Lung (tissue), 12 donors: ENCODE data around the gene TYRP1. TPM values are rescaled to one million over a fixed set of nuclear protein-coding genes. Genes with fewer than 3 reads are reported as not detected.

Experiments used
- ATAC-seq: fragments of 200-7000 bp; cut with Tn5 transposase; one replicate; pipeline ENCODE4 v1.9.1; 2020; ENCODE audit warnings: moderate number of reproducible peaks; ENCODE audit not compliant: insufficient read depth, low FRiP score
- DNase-seq, 3 donors: peaks; one replicate each; pipeline ENCODE4 v3.0.0-alpha.2; 2013 to 2017
- H3K27ac ChIP-seq, 2 donors: one replicate each; pipeline ENCODE4 v1.5.1; 2013; ENCODE audit warnings: mild to moderate bottlenecking in 2 of 2, moderate library complexity in 2 of 2, control low read depth in 1 of 2, inconsistent platforms in 1 of 2, low read depth in 1 of 2, low read length in 1 of 2
- H3K27me3 ChIP-seq, 3 donors: one replicate each; pipeline ENCODE4 v1.5.1; 2013; ENCODE audit warnings: low read length in 2 of 3; ENCODE audit not compliant: control insufficient read depth in 3 of 3, insufficient read depth in 3 of 3
- H3K36me3 ChIP-seq, 4 donors: one replicate each; pipeline ENCODE4 v1.5.1; 2013; ENCODE audit warnings: low read length in 4 of 4, mild to moderate bottlenecking in 1 of 4, moderate library complexity in 1 of 4; ENCODE audit not compliant: control insufficient read depth in 4 of 4, insufficient read depth in 4 of 4
- H3K4me1 ChIP-seq, 5 donors: one replicate each; pipeline ENCODE4 v1.5.1; 2013; ENCODE audit warnings: low read length in 5 of 5, mild to moderate bottlenecking in 2 of 5, moderate library complexity in 1 of 5; ENCODE audit not compliant: control insufficient read depth in 5 of 5, insufficient read depth in 5 of 5
- H3K4me3 ChIP-seq: one replicate; pipeline ENCODE4 v1.5.1; 2013; ENCODE audit warnings: mild to moderate bottlenecking, control low read depth, moderate library complexity
- H3K9ac ChIP-seq, 2 donors: one replicate each; pipeline ENCODE4 v1.5.1; 2013; ENCODE audit warnings: low read length in 2 of 2, control low read depth in 1 of 2; ENCODE audit not compliant: insufficient read depth in 1 of 2
- H3K9me3 ChIP-seq, 4 donors: one replicate each; pipeline ENCODE4 v1.5.1; 2013; ENCODE audit warnings: low read length in 3 of 4, mild to moderate bottlenecking in 1 of 4, moderate library complexity in 1 of 4; ENCODE audit not compliant: control insufficient read depth in 4 of 4, insufficient read depth in 3 of 4
- CTCF ChIP-seq: IDR thresholded peaks from 2 replicates; pipeline ENCODE4 v1.5.1; 2012; ENCODE audit warnings: mild to moderate bottlenecking; ENCODE audit errors: control extremely low read depth, extremely low read depth
- WGBS, 2 donors: extraction: QIAGEN DNeasy Blood & Tissue Kit; methylation state at CpG; one replicate each; pipeline ENCODE4 v1.1.7; 2013; 5-methylcytosine and 5-hydroxymethylcytosine counted together
- polyA plus RNA-seq, 2 donors: library from polyadenylated mRNA; stranded (reverse); fragments of 200-250 nt; gene quantifications; one replicate each; pipeline ENCODE4 v1.2.1, GENCODE V29; 2013
- total RNA-seq, 2 donors: library from RNA; depleted of rRNA in 1 of 2; stranded (reverse); fragments of >200 nt in 1 of 2; gene quantifications; one replicate each; pipeline ENCODE4 v1.2.1, GENCODE V29; 2014 to 2021
- donor health status: control.
- donor health status: control.
- donor health status: Bipolar disorder and iron deficiency.
- donor health status: healthy.
- donor health status: DM: yes; HTN: yes; CAD: no.

The TYRP1 gene
- total and polyA plus RNA-seq, 4 donors = 0.59 to 5.1 (median 1.3) TPM

- H3K4me1 ChIP-seq = peaks cover 0 to 49% (median 8%) of the 10 kb centered on the region in 5 donors
- no peaks in the 10 kb centered on the region for H3K36me3 ChIP-seq
- H3K27ac ChIP-seq = no peak overlapping the region
- DNase-seq (peak in 2 of 3 donors; percentile 67 to 76), ATAC-seq (no peak)
- H3K9me3 ChIP-seq = no peaks in the 10 kb centered on the region
- no peak overlapping the region for H3K9ac ChIP-seq
- H3K4me3 ChIP-seq = no peak overlapping the region
- no peak for TF ChIP-seq CTCF
- no peaks in the 10 kb centered on the region for H3K27me3 ChIP-seq
Observed at GRCh38 chr9:12701126-12701525, 7.9 kb downstream of the TYRP1 start.

DNA sequence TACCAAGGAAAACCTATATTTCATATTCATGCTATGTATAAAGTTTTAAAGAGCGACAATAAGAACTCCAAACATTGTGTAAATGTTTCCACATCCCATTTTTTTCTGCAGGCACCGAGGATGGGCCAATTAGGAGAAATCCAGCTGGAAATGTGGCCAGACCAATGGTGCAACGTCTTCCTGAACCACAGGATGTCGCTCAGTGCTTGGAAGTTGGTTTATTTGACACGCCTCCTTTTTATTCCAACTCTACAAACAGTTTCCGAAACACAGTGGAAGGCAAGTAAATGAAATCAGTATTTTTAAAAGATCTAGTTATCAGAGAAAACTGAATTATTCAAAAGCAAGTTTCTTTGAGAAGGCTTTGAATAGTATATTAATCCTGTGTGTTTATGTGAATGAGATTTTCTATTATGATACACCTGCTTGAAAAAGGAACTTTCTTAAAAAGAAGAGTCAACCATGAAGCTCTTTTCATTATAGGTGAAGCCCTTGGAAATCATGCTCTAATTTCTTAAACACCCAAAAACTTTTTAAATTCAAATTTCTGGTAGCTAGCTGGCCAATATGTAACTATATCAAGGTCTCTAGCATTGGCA, 9.1 kb downstream of the TYRP1 start:
- H3K4me3 ChIP-seq = no peak overlapping the region
- TF ChIP-seq CTCF = peak; percentile 15
- H3K27ac ChIP-seq = no peak overlapping the region
- 27 to 30% methylated on average over 6 of the region's 6 CpGs for WGBS, 2 donors
- H3K4me1 ChIP-seq = peaks cover 0 to 38% (median 6%) of the 10 kb centered on the region in 5 donors
- no peaks in the 10 kb centered on the region for H3K36me3 ChIP-seq
- H3K27me3 ChIP-seq = no peaks in the 10 kb centered on the region
- H3K9me3 ChIP-seq = no peaks in the 10 kb centered on the region
- ATAC-seq (no peak), DNase-seq (peak; percentile 78 to 92 (median 91))
- H3K9ac ChIP-seq = no peak overlapping the region

DNA sequence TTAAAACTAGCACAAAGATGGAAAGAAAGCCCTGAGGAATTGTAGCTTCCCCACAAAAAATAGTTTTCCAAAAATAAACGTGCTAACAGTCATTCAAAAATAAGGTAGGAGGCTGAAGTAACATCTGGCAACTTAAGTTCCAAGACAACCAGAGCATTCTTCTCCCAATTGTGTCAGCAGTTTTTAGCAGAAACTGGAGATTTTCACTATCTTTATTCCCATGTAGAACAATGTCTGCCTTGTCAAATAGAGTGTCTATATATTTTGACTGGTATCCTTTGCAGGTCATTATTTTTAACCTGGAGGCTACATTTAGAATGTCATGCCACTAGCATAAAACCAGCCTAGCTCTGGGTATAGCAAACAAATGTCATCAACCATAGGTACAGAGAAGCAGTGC, 10.8 kb downstream of the TYRP1 start:
- WGBS, 2 donors = 45 to 74% methylated on average over 1 of the region's 1 CpG
- Histone ChIP-seq H3K9me3 (no peaks in the 10 kb centered on the region), H3K27ac (no peak overlapping the region), H3K9ac (no peak overlapping the region), H3K4me1 (peaks cover 0 to 21% (median 2%) of the 10 kb centered on the region in 5 donors), H3K4me3 (no peak overlapping the region), H3K36me3 (no peaks in the 10 kb centered on the region), H3K27me3 (no peaks in the 10 kb centered on the region)
- no peak for TF ChIP-seq CTCF
- ATAC-seq = no peak
- DNase-seq = no peak

- Histone ChIP-seq H3K4me3 (no peak overlapping the region), H3K27ac (no peak overlapping the region), H3K9me3 (no peaks in the 10 kb centered on the region), H3K36me3 (no peaks in the 10 kb centered on the region), H3K4me1 (peaks cover 0 to 16% (median 2%) of the 10 kb centered on the region in 5 donors), H3K27me3 (no peaks in the 10 kb centered on the region), H3K9ac (no peak overlapping the region)
- TF ChIP-seq CTCF = no peak
- 37 to 53% methylated on average over 1 of the region's 1 CpG for WGBS, 2 donors
- DNase-seq = no peak
- no peak for ATAC-seq
Observed at GRCh38 chr9:12705738-12706391, 12.7 kb downstream of the TYRP1 start.
